NCI-H1105 (cell line): Measurements from ENCODE around the gene BGLAP.

Experiments used
- DNase-seq: peaks from one replicate; lab custom pipeline; 2025; lab: John Stamatoyannopoulos, UW

Gene BGLAP

GRCh38 chr1:156226782-156227181 lies 15.2 kb upstream of the BGLAP start:
- DNase-seq: no peak

GRCh38 chr1:156228501-156228900 lies 13.5 kb upstream of the BGLAP start:
- no peak for DNase-seq

GRCh38 chr1:156229809-156230472 lies 12.0 kb upstream of the BGLAP start:
- DNase-seq: no peak

- no peak for DNase-seq
Observed at GRCh38 chr1:156230473-156230837, 11.5 kb upstream of the BGLAP start.

- DNase-seq: no peak
Observed at GRCh38 chr1:156232201-156232894, 9.6 kb upstream of the BGLAP start.

GRCh38 chr1:156233426-156234127 lies 8.4 kb upstream of the BGLAP start:
- DNase-seq: no peak

- no peak for DNase-seq
Observed at GRCh38 chr1:156236164-156236563, 5.8 kb upstream of the BGLAP start.

GRCh38 chr1:156238248-156238647 lies 3.7 kb upstream of the BGLAP start:
- DNase-seq: no peak

GRCh38 chr1:156241311-156241811 lies 623 bp upstream of the BGLAP start:
- no peak for DNase-seq

GRCh38 chr1:156242738-156243137 lies 754 bp downstream of the BGLAP start:
- no peak for DNase-seq

- no peak for DNase-seq
Observed at GRCh38 chr1:156244126-156244525, 2.1 kb downstream of the BGLAP start.

- no peak for DNase-seq
Observed at GRCh38 chr1:156244712-156245111, 2.7 kb downstream of the BGLAP start.

- DNase-seq: no peak
Observed at GRCh38 chr1:156245451-156246232, 3.7 kb downstream of the BGLAP start.

- no peak for DNase-seq
Observed at GRCh38 chr1:156246241-156246780, 4.3 kb downstream of the BGLAP start.

GRCh38 chr1:156246781-156247459 lies 4.9 kb downstream of the BGLAP start:
- no peak for DNase-seq

GRCh38 chr1:156247460-156248322 lies 5.7 kb downstream of the BGLAP start, which contains the start of gene PAQR6:
TSS of gene PAQR6 (minus strand) at chr1:156248056. CDS start at chr1:156246731, 1,325 bp downstream.
- DNase-seq: no peak

GRCh38 chr1:156248323-156248683 lies 6.3 kb downstream of the BGLAP start:
- no peak for DNase-seq

GRCh38 chr1:156249593-156249992 lies 7.6 kb downstream of the BGLAP start:
- no peak for DNase-seq

GRCh38 chr1:156251527-156251926 lies 9.5 kb downstream of the BGLAP start:
- DNase-seq: no peak

- DNase-seq: no peak
Observed at GRCh38 chr1:156253634-156254033, 11.7 kb downstream of the BGLAP start.
